Bronchial epithelial cell (primary cell): ENCODE results near the gene LCN2. TPM values are rescaled to one million over a fixed set of nuclear protein-coding genes. Genes with fewer than 3 reads are reported as not detected.
A peak's percentile ranks its signal among the peaks of the same experiment; 100 is the strongest.

Experiments used
- DNase-seq: peaks from one replicate; pipeline ENCODE4 v3.0.0-alpha.2; 2010; ENCODE audit warnings: low read depth
- FAIRE-seq: peaks from 2 replicates; lab custom pipeline; 2011; peaks lifted over from hg19 to GRCh38; lab: Jason Lieb, UNC
- H3K27me3 ChIP-seq: 2 replicates; pipeline ENCODE4 v1.5.1; 2011; ENCODE audit warnings: low read length; ENCODE audit not compliant: control insufficient read depth, insufficient read depth
- H3K36me3 ChIP-seq: 2 replicates; pipeline ENCODE4 v1.5.1; 2011; ENCODE audit warnings: low read length; ENCODE audit not compliant: control insufficient read depth, insufficient read depth
- H3K4me3 ChIP-seq: 2 replicates; pipeline ENCODE4 v1.5.1; 2011; ENCODE audit warnings: mild to moderate bottlenecking, low read depth, low read length, control low read depth
- total RNA-seq: library from RNA; depleted of rRNA; stranded (reverse); fragments of >200 nt; gene quantifications from 2 replicates; pipeline ENCODE4 v1.2.1, GENCODE V29; 2014
- TF ChIP-seq, protein P1 (sequence below): IDR thresholded peaks from 2 replicates; pipeline ENCODE4 v1.5.1; 2011; ENCODE audit warnings: mild to moderate bottlenecking, moderate library complexity, low read length, control low read depth, inconsistent platforms; ENCODE audit not compliant: insufficient read depth, severe bottlenecking

Gene LCN2
- total RNA-seq, 1 donor from 2014 or later: 48.4 TPM

DNA sequence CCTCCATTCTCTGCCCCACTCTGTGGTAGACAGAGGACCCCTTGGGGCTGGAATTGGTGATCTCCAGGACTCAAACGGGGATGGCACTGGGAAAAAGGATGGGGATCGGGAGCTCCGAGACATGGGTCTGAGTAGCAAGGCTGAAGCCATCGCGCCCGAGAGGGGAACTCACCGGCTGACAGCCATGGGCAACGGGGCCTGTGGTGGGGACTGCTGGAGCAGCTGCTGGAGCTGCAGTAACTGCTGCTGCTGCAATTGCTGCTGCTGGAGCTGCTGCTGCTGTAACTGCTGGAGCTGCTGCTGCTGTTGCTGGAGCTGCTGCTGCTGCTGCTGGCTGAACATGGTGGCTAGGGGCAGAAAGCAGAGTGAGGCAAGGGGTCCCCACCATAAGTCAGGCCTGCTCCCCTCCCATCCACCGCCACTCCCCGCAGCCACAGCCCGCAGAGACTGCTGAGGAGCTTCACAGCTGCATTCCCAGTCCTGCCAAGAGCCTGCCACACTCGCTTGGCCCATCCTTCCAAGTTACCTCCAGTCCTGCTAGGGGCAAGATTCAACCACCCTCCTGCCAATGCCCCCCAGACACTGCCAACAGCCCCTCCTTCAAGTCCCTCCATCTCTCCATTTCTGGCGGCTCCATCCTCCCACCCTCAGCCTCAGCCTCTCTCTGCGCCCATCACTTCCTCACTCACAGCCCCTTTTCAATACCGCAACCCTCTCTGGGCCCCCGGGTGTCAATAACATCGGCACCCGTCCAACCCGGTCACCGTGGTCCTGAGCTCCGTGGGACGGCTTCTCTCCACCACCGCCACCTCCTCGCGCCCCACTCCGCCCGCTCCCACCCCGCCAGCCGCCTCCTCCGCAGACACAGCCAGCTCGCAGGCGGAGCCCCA, 41.5 kb downstream of the LCN2 start:
- DNase-seq (no peak), FAIRE-seq (no peak)
- TF ChIP-seq, protein P1, sequence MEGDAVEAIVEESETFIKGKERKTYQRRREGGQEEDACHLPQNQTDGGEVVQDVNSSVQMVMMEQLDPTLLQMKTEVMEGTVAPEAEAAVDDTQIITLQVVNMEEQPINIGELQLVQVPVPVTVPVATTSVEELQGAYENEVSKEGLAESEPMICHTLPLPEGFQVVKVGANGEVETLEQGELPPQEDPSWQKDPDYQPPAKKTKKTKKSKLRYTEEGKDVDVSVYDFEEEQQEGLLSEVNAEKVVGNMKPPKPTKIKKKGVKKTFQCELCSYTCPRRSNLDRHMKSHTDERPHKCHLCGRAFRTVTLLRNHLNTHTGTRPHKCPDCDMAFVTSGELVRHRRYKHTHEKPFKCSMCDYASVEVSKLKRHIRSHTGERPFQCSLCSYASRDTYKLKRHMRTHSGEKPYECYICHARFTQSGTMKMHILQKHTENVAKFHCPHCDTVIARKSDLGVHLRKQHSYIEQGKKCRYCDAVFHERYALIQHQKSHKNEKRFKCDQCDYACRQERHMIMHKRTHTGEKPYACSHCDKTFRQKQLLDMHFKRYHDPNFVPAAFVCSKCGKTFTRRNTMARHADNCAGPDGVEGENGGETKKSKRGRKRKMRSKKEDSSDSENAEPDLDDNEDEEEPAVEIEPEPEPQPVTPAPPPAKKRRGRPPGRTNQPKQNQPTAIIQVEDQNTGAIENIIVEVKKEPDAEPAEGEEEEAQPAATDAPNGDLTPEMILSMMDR: no peak
- peaks cover 9% of the 10 kb centered on the region for H3K36me3 ChIP-seq
- H3K27me3 ChIP-seq: no peaks in the 10 kb centered on the region
- peak overlapping the region; percentile 84 for H3K4me3 ChIP-seq

DNA sequence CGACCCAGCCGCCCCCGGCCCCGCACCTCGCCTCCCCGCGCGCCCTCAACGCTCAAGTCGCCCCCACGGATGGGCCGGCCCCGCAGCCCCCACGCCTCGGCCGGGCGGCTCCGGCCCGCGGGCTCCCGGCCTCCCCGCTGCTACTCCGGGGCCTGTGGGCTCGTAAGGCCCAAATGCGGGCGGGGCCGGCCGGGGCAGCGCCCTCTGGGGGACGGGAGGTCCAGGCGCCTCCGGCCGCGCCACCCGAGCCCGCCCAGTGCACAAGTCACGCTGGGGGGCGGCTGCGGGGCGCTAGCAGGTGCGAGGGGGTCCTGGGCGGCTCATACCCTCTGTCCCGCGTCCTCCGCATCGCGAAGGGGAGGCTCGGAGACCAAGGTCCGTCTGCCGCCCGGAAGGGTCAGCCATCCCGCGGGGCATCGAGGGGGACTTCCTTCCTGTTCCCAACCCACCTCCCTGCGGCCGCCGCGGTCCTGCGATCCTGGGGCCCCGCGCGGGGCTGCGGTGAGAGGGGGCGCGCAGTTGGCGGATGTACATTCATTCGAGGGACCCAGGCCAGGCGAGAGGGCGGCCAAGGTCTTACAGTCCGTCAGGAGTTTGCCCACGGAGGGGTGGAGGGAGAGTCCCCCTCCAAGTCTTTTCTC, 42.3 kb downstream of the LCN2 start, which contains the start of gene CIZ1:
CIZ1 (minus strand) TSS at position 167 of the 641 bp plus-strand sequence. CDS start 715 bp downstream, outside the sequence.
- no peaks in the 10 kb centered on the region for H3K27me3 ChIP-seq
- H3K36me3 ChIP-seq: peaks cover 8% of the 10 kb centered on the region
- peak within 1 kb of the TSS; percentile 84 for H3K4me3 ChIP-seq
- no peak for FAIRE-seq
- TF ChIP-seq, protein P1: peak; percentile 67
- peak; percentile 47 for DNase-seq

DNA sequence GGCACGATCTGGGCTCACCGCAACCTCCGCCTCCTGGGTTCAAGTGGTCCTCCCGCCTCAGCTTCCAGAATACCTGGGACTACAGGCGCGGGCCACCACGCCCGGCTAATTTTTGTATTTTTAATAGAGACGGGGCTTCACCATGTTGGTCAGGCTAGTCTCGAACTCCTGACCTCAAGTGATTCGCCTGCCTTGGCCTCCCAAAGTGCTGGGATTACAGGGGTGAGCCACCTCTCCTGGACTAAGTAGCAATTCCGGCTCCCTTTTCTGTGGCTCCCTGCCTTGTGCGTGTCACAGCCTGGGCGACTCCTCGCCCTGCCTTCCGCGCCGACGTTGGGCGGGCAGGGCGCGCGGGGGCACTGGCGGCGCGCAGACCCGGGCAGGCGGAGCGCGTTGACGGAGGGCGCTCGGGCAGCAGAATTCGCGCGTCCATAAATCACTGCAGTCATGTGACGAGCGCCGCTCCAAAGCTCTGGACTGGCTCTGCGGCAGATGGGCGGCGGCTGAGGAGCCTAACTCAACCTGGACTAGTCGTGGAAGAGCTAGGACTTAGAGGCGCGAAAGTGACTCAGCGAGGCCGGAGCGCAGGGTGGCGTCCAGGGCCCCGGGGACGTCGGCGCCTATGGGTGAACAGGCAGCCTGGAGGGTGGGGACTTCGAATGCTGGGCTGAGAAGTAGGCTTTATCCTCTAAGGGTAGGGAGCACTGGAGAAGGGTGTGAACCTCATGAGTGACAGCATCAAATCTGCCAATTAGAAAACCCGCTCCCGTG, 43.5 kb downstream of the LCN2 start:
- peaks cover 5% of the 10 kb centered on the region for H3K36me3 ChIP-seq
- TF ChIP-seq, protein P1: peak; percentile 54
- H3K4me3 ChIP-seq: no peak overlapping the region
- DNase-seq (peak; percentile 89), FAIRE-seq (no peak)
- H3K27me3 ChIP-seq: no peaks in the 10 kb centered on the region

DNA sequence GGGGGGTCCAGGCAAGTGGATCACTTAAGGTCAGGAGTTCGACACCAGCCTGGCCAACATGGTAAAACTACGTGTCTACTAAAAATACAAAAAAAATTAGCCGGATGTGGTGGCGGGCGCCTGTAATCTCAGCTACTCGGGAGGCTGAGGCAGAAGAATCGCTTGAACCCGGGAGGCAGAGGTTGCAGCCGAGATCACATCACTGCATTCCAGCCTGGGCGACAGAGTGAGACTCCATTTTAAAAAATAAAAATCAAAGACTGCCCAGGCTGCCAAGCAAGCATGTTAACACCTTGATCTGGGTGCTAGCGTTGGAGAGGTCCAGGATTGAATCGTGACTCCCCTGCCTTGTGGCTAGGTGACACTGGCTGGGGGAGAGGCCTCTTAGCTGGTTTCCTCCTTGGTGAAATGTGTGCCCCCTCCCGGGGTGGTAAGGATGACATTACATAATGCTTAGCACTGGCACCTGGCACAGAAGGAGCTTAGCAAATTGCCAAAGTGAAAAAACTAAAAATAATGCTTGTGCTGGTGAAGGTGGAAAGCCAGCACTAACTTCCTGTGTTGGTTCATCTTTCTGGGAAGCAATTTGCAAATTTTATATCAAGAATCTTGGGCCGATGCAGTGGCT, 44.3 kb downstream of the LCN2 start:
- no peak for DNase-seq
- Histone ChIP-seq H3K4me3 (no peak overlapping the region), H3K27me3 (no peaks in the 10 kb centered on the region), H3K36me3 (peaks cover 4% of the 10 kb centered on the region)
- TF ChIP-seq, protein P1: no peak
- no peak for FAIRE-seq
